GM21423 (cell line): ENCODE measurements around the gene GBP6.
"Not testable (repeated sequence)": the region's sequence is repeated elsewhere in the genome, so short reads cannot be mapped to it uniquely, and the experiment has no call there.

Experiments used
- ATAC-seq: cut with Tn5 transposase; IDR thresholded peaks from one replicate; pipeline ENCODE4 v1.9.1; 2021; ENCODE audit warnings: mild to moderate bottlenecking, moderate library complexity; ENCODE audit not compliant: unreplicated experiment

GBP6 gene

GRCh38 chr1:89363638-89364536, at the start of gene GBP6:
TSS of gene GBP6 (plus strand) at chr1:89364059. CDS start at chr1:89368552, 4,493 bp downstream.
- no peak for ATAC-seq

DNA sequence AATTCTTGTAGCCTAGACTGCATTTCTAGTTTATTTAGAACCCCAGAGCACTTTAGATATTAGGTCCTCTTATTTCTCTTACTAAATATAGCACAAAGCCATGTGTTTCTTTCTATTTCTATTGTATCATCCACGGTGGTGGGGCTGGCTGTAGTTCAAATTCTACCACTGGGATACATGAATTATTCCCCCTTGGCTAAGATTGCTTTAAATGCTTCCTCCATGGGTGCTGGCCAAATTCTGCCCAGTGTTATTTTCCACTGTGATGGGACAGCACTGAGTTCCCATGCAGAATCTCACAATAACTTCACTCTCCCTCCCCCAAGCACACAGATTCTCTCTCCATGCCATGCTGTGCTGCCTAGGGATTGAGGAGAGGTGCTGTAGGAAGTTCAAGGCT, 41.5 kb upstream of the GBP6 start:
- no peak for ATAC-seq

DNA sequence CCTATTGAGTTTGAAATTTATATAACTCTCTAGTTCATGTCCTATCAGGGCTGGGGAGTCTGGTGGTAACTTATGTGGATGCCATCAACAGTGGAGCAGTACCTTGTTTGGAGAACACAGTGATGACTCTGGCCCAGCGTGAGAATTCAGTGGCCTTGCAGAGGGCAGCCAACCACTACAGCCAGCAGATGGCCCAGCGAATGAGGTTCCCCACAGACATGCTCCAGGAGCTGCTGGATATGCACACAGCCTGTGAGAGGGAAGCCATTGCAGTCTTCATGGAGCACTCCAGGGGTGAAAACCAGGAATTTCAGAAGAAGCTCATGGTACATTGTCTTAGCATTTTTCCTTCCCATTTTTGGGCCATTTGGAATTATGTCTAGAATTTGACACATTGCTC, 32.0 kb upstream of the GBP6 start:
- ATAC-seq, result no peak

- no peak for ATAC-seq
These were observed 31.4 kb upstream of the GBP6 start for GRCh38 chr1:89332461-89332860.

GRCh38 chr1:89335486-89335885, 28.4 kb upstream of the GBP6 start:
- ATAC-seq, result no peak

DNA sequence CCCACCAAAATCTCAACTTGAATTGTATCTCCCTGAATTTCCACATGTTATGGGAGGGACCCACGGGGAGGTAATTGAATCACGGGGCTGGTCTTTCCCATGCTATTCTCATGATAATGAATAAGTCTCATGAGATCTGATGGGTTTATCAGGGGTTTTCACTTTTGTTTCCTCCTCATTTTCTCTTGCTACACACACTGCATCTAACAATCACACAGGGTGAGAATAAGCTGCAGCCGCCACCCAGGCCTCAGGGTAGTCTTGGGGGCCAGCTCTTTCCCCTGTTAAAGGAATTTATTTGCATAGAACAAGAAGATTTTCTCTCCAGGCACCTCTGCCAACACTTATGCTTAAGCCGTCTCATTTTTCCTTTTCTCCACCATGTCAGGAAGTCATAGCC, 26.0 kb upstream of the GBP6 start:
- ATAC-seq, result no peak

DNA sequence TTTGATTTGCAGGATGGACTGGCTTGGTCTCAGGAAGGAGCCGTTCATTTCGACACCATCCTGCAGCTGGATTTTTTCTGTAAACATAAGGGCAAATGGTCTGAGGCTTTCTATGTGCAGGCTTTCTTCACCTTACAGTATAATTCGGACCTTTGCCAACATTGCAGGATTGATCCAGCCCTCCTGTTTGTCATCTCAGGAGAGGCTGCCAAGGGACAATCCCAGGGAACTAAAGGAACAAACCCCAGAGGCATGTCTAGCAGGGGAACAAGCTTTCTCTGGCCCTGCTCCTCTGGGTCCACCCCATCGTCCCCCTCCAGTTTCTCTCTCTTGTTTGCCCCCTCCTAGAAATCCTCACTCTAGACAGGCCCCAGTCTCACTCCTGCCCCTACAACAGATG, 24.8 kb upstream of the GBP6 start:
- ATAC-seq, result no peak

- ATAC-seq, result not testable (repeated sequence)
These were observed 18.4 kb upstream of the GBP6 start for GRCh38 chr1:89345479-89345878.

- ATAC-seq, result no peak
These were observed 16.6 kb upstream of the GBP6 start for GRCh38 chr1:89347296-89347695.

GRCh38 chr1:89350298-89350697, 13.6 kb upstream of the GBP6 start:
- no peak for ATAC-seq

DNA sequence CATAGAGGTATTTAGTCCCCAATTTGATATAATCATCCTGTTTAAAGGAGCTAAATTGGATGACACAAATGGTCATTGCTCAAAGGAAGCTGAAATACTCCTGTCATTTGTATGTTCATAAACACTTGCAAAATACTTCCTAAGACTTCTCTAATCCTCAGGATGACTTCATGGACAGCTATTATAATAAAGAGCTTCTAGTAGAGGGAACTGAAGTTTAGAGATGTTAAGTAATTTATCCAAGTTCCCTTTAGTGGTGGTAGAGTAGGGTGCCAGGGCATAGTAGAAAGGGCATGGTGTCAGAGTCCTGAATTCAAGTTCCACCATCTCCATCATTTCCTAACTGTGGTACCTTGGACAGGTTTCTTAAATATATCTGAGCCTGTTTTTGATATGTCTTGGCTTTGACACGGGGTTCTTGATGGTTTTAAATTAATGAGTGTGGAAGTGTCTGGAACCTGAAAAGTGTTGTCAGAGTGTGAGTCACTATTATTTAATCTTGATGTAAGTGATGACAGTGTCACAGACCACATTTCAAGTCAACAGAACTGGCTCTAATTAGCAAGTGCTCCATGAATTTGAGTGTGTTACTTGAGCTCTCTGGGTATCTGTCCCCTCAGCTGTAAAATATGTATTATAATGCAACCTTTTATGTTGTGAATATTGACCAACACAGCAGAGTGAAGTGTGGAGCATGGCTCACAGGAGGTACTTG, 12.1 kb upstream of the GBP6 start:
- ATAC-seq, result no peak

DNA sequence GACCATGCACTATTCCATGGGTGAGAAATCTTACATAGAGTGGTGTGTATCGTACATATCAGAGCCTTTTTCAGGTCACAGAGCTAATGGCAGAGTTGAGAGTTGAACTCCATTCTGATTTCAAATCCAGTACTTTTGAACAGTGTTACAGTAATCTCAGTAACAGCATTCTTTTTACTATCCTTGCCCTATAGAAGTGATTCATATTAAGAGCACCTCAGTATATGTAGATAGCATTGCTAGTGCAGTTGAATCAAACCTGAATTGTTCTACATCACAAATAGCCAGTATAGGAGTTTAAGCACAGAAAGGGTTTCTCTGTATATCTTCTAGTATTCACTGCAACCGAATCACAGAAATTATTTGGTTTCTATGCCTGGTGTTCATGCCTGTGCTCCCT, 11.4 kb upstream of the GBP6 start:
- no peak for ATAC-seq

DNA sequence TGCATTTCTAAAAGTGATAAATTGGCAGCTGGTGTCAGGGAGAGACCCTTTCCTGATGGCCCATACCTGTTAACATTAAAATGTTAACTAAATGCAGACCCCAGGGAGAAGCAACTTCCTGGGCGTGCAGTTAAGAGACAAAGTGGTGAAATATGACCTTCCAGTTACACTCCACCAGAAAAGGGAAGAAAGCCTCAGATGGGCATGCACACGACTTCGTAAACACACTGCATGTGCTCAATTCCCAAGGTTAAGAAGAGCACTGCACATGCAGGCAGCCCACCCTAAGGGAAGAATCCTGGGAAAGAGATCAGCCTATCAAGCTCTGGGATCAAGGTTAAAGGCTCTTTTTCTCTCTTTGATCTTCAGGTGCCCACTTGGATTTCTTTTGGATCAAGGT, 9.7 kb upstream of the GBP6 start:
- no peak for ATAC-seq

DNA sequence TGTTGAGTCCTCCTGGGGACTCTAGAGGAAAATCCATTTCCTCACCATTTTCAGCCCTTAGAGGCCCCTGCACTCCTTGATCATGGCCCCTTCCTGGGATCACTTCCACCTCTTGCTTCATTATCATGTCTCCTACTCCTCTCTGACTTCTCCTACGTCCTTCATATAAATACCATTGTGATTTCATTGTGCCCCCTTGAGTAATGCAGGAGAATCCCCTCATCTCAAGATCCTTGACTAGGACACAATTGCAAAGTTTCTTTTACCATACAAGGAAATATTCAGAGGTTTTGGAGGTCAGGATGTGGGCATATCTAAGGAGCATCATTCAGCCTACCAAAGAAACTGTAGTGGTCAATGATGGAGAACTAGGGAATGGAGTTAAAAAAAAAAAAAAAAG, 8.8 kb upstream of the GBP6 start:
- no peak for ATAC-seq

DNA sequence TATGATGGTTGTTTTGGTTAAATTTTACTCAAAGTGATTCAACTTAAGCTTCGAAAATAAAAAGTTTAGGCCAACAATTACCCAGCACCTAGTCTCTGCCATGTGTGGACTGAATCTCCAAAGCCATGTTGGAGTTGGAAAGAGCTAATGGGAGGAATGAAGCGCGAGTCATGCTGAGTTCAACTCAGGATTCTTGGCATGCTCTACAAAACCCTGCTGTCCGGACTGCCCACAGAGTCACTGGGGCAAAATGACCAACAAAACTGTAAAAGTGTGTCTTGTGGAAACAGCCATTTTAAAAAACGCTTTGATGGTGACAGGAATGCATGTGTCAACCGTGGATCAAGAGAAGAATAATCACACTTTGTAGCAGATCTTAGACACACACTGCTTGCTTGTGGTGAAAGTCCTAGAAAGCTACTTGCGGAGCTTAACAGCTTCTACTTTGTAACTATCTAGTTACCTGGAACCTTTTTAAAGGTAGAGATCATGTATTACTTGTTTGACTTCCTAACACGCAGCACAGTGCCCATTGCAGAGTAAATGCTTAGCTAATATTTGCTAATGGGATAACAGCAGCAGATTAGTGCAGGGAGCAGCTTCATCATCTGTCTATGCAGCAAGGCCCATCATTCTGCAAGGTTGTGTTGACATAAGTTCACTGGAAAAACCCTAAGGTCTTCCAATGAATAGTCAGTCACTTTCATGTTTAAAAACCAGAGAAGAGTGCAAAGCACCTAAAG, 7.0 kb upstream of the GBP6 start:
- ATAC-seq, result no peak

GRCh38 chr1:89358287-89358893, 5.5 kb upstream of the GBP6 start:
- ATAC-seq, result peak; percentile 72

DNA sequence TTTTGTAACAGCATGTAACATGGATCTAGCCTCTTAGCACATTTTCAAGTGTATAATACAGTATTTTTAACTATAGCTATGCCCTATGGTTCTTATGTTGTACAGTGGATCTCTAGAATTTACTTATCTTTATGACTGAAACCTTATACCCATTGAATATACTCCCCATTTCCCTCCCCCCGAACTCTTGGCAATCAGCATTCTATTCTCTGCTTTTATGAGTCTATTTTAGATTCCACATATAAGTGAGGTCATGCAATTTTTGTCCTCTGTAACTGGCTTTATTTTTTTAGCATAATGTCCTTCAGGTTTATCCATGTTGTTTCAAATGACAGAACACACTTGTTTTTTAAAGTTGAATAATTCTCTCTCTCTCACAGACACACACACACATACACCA, 3.1 kb upstream of the GBP6 start:
- no peak for ATAC-seq

DNA sequence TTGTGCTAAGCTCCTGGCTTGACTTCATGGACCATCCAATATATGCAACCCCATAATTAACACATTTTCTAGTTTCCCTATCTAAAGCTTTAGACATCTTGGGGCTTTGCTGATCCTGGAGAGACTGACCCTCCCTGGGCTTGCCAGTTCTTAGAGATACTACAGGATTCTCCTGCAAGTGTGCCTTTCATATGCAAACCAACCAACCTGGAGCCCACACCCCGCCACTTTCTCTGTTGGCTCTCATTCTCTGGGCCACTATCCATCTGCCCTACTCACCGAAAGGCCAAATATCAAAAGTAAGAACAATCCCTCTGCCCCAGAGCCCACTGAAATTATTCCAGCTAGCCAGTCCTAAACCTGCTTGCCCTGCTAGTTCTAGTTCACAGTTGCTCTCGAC, 2.2 kb upstream of the GBP6 start:
- ATAC-seq, result no peak

DNA sequence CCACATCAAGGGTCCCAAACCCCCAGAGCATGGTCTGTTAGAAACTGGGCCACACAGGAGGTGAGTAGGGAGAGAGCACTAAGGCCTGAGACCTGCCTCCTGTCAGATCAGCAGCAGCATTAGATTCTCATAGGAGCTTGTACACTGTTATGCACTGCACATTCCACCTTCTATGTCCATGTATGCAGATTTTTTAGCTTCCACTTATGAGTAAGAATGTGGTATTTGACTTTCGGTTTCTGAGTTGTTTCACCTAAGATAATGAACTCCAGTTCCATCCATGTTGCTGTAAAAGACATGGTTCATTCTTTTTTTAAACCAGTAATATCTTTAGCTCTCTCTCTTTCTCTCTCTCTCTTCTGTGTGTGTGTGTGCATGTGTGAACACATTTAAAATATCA, 663 bp upstream of the GBP6 start:
- ATAC-seq, result peak; percentile 84

- no peak for ATAC-seq
These were observed 1.2 kb downstream of the GBP6 start for GRCh38 chr1:89364954-89365550.

DNA sequence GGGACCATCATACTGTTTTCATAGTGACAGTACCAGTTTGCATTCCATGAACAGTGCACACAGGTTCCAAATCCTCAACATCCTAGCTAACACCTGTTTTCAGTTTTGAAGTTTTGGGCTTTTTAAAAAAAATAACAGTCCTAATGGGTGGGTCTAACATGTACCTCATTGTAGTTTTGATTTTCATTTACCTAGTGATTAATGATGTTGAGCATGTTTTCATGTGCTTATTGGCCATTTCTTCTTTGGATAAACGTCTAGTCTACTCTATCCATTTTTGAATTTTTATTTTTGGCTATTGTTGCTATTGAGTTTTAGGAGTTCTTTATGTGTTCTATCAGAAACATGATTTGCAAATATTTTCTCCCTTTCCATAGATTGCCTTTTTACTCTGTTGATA, 3.4 kb downstream of the GBP6 start:
- ATAC-seq, result no peak
